ENCODE results near the gene KREMEN1.

The KREMEN1 gene

GRCh38 chr22:29128891-29129807, 56.3 kb downstream of the KREMEN1 start:
- DNase-seq (ENCODE audit: low read depth in 2 of 3, low spot score in 1 of 3): no peak

GRCh38 chr22:29129808-29130140, 56.9 kb downstream of the KREMEN1 start:
- no peak for DNase-seq (ENCODE audit: low read depth in 2 of 3, low spot score in 1 of 3)

GRCh38 chr22:29130476-29130875, 57.6 kb downstream of the KREMEN1 start:
- DNase-seq (ENCODE audit: low read depth in 2 of 3, low spot score in 1 of 3): no peak

DNA sequence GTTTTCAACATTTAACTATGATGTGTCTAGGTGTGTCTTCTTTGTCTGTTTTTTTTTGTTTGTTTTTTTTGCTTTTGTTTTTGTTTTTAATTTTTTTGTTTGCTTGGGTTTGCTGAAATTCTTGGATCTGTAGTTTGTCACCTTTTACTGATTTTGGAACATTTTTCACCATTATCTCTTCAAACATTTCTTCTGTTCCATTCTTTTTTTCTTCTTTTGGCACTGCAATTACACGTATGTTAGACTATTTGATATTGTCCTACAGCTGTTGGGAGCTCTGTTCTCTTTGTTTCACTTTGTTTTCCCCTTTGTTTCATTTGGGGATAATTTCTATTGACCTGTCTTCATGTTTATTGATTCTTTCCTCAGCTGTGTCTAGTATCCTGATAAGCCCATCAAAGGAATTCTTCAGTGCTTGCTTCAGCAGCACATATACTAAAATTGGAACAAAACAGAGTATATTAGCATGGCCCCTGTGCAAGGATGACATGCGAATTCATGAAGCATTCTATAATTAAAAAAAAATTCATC, 60.8 kb downstream of the KREMEN1 start:
- no peak for DNase-seq (ENCODE audit: low read depth in 2 of 3, low spot score in 1 of 3)

- DNase-seq (ENCODE audit: low read depth in 2 of 3, low spot score in 1 of 3): no peak
Measured at GRCh38 chr22:29134448-29134847, 61.6 kb downstream of the KREMEN1 start.

GRCh38 chr22:29136782-29137700, 64.2 kb downstream of the KREMEN1 start:
- DNase-seq (ENCODE audit: low read depth in 2 of 3, low spot score in 1 of 3): no peak

- no peak for DNase-seq (ENCODE audit: low read depth in 2 of 3, low spot score in 1 of 3)
Measured at GRCh38 chr22:29138556-29139305, 65.9 kb downstream of the KREMEN1 start.

DNA sequence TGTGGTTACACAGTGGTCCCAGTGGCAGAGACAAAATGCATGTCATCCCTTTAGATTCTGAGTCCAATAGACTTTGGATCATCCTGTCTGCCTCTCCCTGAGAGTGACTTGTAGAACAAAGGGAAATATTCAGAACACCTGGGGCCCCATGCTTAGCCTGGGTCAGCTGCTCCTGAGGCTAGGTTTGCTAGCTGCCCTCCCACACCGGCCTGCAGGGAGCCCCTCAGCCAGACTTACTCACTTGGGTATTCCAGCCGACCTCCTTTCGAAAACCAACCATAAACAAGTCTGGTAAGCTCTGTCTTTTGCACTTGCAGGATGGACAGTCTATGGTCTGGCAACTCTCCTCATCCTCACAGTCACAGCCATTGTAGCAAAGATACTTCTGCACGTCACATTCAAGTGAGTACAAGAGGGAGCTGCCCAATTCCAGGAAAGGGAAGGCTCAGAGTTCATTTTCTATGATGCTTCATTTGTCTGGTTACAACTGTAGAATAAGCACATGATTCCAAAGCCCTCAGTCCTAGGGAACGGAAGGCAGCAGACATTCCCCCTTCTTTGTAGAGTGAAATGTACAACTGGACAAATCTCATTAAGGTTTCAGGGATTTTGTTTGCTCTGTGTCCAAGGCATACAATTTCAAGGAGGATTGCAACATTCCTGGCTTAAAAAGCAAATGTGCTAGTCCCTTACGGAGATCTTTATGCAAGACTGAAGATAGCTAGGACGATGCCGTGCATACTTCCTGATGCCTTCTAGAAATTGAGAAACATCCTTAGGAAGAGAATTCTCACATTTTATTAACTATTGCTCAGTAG, 67.3 kb downstream of the KREMEN1 start:
- DNase-seq (ENCODE audit: low read depth in 2 of 3, low spot score in 1 of 3): no peak

DNA sequence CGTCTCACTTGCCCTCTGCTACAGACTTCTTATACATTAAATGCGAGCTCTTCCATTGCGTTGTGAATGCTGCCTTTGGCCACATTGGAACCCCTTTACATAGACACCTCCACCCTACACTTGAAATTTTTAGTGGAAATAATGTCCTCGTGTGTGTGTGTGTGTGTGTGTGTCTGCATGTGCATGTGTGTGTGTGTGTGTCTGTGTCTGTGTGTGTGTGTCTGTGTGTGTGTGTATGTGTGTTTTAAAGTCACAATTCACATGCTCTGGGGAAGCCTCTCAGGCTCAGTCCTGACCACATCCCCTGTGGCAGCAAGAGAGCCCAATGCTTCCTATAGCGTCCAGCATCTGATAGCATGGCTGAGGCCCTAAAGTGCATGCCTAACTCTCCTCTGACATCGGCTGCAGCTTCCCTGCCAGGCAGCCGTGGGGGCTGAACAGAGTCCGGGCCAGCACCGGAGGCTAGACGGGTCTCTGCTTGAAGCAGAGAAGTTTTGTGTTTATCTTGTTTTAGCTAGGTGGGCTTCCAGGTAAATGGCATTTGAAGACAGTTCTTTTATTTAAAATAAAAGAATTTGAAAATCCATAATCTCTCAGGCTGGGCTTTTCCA, 68.3 kb downstream of the KREMEN1 start:
- DNase-seq (ENCODE audit: low read depth in 2 of 3, low spot score in 1 of 3): no peak

GRCh38 chr22:29142116-29142515, 69.3 kb downstream of the KREMEN1 start:
- no peak for DNase-seq (ENCODE audit: low read depth in 2 of 3, low spot score in 1 of 3)

- no peak for DNase-seq (ENCODE audit: low read depth in 2 of 3, low spot score in 1 of 3)
Measured at GRCh38 chr22:29143941-29144785, 71.3 kb downstream of the KREMEN1 start.

DNA sequence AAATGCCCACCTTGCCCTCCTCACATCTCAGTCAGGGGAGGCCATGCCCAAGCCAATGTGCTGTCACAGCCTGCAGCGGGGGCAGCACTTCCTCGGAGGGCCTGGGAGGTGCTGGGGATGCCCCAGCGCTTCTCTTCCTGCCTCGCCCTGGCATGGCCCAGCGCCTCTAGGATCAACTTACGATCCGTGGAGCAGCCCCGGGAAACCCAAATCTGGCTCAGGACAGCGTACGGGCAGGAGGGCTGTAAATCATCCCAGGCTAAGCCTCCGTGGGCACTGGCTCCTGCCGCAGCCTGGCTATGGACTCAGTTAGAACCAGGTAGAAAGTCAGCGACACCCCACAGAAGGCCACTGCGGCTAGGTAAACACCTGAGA, 71.9 kb downstream of the KREMEN1 start:
- DNase-seq (ENCODE audit: low read depth in 2 of 3, low spot score in 1 of 3): no peak

DNA sequence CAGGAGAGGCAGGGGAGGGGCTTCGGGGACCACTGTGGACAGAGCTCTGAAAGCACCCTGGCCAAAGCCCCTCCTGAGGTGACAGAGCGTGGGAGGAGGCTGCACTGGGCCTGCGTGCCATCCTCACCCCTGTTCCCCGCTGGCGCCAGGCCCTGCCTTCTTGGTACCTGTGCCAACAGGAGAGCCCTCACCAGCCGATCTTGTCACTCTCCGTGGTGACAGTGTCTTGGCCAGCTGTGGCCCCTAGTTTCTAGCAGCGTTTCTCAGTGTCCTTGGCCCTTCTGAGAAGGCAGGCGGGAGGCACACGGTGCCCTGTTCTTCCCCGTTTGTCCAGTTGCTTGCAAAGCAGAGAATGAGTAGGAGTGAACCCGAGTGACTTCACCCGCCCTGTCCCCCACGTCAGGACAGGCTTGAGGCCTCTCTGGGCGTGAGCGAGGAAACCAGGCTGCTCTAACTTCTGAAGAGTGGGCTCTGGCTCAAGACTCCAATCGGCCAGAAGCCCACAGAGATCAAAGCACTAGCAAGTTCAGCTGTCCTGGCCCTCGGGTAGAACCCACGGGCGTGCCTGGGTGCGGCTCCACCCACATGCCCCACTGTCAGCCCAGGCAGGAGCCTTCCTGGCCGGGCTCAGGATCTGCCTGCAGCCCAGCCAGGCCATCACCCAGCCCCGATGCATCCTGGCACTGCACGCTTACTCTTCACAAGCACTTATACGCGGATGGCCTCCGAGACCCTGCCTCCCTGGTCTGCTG, 72.7 kb downstream of the KREMEN1 start:
- DNase-seq (ENCODE audit: low read depth in 2 of 3, low spot score in 1 of 3): no peak

DNA sequence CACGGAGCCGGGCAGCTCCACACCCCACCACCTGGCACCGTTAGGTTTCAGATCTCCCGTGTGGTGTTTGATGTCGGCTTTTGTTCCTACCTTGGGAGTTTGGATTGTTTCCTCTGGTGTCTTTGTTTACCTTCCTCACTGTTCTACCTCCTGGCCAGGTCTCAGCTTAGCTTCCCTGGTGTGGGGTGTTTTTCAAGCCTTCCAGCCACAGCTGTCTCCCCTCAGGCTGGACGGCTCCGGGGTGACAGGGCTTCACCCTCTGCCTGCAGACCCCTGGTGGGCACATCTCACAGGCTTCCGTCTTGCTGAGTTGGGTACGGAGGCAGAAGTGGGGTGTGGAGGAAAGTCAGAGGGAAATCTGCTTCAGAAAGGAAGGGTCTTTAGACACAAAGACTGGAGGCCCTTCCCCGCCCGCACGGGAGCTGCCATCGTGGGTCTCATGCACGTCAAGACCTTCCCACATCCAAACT, 73.3 kb downstream of the KREMEN1 start:
- no peak for DNase-seq (ENCODE audit: low read depth in 2 of 3, low spot score in 1 of 3)

- no peak for DNase-seq (ENCODE audit: low read depth in 2 of 3, low spot score in 1 of 3)
Measured at GRCh38 chr22:29146771-29147170, 73.9 kb downstream of the KREMEN1 start.

GRCh38 chr22:29147331-29147899, 74.6 kb downstream of the KREMEN1 start:
- DNase-seq (ENCODE audit: low read depth in 2 of 3, low spot score in 1 of 3): no peak

GRCh38 chr22:29148036-29148435, 75.2 kb downstream of the KREMEN1 start:
- DNase-seq (ENCODE audit: low read depth in 2 of 3, low spot score in 1 of 3): no peak

DNA sequence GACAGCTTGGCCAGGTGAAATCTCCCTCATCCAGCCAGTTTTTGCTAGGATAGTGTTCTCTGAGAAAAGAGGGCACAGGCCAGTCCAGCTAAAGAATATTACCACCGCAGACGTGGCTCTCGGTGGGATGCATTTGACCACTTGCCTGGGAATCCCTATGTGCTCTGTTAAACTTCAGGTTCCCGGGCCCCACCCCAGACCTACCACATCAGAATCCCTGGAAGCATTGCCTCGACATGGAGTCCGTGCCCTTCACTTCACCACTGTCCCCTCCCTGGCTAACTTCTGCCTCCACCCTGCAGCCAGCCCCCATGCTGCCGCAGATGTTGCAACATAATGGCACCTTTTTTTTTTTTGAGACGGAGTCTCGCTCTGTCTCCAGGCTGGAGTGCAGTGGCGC, 76.0 kb downstream of the KREMEN1 start:
- no peak for DNase-seq (ENCODE audit: low read depth in 2 of 3, low spot score in 1 of 3)

Data from stimulated activated CD4-positive, alpha-beta T cell treated with anti-CD3 and anti-CD28 coated beads, Interleukin-12 subunit alpha, Interleukin-12 subunit beta, amount 100 ng/mL, for 48 hours (primary cell).